HG02884 (cell line): ENCODE results near the gene C17orf113.
"Not testable (repeated sequence)": the region's sequence is repeated elsewhere in the genome, so short reads cannot be mapped to it uniquely, and the experiment has no call there.

ENCODE experiments used
- ATAC-seq: cut with Tn5 transposase; IDR thresholded peaks from one replicate; pipeline ENCODE4 v1.9.1; 2021; ENCODE audit warnings: mild to moderate bottlenecking, moderate library complexity; ENCODE audit not compliant: unreplicated experiment

Gene C17orf113

GRCh38 chr17:42042598-42043319 lies 7.6 kb downstream of the C17orf113 start:
- ATAC-seq: no peak

- ATAC-seq: no peak
These were observed 8.8 kb downstream of the C17orf113 start for GRCh38 chr17:42041619-42042018.

- no peak for ATAC-seq
These were observed 9.6 kb downstream of the C17orf113 start for GRCh38 chr17:42040818-42041217.

DNA sequence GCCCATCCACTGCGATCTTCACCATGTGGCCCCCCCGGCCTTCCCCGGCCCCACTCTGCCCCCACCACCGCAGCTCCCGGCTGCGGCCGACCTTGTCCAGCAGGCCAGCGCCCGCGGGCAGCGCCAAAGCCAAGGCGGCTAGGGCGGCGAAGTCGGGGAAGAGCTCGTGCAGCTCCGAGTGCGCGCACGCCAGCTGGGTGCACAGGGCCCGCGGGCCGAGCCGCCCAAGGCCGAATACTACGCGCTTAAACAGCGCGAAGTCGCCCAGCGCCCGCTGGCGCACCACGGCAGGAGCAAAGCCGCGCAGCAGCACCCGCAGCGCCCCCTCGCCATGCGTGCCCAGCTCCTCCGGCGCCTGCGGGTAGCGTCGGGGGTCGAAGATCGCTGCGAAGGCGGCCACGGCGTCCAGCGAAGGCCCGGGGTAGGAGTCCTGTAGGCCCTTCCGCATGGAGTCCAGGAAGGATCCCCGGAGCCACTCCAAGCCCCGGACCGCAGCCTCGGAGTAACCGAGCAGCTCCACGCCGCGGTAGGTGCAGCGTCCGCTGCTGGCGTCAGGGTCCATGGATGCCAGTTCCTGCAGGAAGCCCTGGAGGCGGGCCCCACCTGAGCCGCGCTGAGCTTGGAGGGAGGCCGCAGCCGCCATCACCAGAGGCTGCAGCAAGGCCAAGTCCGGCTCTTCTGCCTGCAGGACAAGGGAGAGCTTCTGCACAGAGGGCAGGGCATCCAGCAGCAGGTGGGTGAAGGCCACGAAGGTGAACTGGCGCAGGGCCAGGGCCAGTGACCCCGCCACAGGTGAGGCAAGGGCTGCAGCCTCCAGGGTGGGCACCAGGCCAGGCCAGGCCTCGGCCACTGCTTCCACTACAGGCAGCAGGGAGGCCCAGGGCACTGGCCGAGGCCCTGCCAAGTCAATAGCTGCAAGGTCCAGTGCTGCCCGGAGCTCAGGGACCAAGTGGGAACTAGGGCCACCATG lies 10.3 kb downstream of the C17orf113 start:
- ATAC-seq: no peak

- ATAC-seq: no peak
These were observed 12.0 kb downstream of the C17orf113 start for GRCh38 chr17:42038221-42038973.

- no peak for ATAC-seq
These were observed 16.3 kb downstream of the C17orf113 start for GRCh38 chr17:42034059-42034458.

DNA sequence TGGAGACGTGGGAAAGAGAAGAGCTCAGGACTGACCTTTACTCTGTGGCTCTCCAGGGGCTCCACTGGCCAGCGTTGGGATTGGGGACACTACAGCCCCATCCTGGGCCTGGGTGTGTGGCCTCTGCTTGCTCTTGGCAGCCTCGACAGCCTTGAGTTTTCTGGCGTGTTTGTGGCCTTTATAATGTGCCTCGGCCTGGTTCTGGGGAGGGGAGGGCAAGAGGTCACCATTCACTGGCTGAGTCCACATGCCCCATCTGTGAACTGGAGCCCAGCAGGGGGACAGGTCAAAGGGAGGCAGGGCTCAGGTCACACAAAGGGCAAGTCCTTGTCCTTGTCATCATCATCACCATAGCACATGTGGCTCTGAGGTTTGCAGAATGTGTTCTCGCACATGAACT lies 18.8 kb downstream of the C17orf113 start:
- ATAC-seq: no peak

GRCh38 chr17:42028791-42029127 lies 21.6 kb downstream of the C17orf113 start:
- ATAC-seq: no peak

DNA sequence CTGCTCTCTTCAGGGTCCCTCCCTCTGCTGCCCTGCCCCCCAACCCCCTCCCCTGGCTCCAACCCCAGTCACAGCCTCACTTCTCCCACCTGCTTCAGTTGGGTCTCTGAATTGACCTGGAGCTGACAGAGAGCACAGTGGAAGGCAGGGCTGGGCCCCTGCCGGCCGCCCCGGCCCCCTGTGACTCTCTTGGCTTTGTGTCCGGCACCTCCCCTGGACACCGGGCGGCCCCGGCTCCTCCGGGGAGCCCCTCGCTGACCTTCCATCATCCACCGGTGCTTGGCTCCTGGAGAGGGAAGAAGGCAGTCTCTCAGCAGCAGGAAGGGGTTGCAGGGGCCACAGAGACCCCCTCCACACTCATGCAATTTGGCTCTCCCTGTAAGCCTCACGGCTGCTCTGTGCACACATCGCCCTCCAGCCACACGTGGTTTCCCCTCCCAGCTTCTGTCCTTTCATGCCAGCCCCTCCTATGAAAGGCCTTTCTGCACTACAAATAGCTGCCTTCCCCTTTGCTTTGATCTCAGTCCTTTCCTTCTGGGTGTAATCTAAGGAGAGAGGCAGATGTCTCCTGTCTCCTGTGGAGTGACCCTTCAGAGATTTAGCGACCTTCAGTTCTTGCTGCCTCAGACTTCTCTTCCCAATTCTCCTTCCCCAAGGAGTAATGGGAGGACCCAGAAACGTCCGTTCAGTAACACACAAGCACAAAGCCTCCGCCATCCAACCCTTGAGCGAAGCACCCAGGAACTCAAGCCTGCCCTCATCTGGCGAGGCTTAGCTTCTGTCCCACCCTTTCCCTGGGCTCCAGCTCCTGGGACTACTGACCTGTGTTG lies 22.2 kb downstream of the C17orf113 start:
- no peak for ATAC-seq

DNA sequence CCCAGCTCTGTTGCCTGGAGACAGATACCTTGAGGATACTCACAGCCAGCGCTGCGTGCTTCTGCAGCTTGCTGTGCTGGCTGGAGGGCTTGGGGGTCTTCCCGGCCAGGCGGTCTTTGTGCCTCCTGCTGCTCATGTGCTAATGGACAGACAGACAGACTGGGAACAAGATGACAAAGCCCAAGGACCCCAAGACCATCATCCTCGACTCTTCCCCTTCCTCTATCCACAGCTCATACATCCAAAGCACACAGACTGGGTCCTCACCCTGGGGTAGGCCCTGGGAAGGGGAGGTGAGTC lies 22.9 kb downstream of the C17orf113 start:
- no peak for ATAC-seq

DNA sequence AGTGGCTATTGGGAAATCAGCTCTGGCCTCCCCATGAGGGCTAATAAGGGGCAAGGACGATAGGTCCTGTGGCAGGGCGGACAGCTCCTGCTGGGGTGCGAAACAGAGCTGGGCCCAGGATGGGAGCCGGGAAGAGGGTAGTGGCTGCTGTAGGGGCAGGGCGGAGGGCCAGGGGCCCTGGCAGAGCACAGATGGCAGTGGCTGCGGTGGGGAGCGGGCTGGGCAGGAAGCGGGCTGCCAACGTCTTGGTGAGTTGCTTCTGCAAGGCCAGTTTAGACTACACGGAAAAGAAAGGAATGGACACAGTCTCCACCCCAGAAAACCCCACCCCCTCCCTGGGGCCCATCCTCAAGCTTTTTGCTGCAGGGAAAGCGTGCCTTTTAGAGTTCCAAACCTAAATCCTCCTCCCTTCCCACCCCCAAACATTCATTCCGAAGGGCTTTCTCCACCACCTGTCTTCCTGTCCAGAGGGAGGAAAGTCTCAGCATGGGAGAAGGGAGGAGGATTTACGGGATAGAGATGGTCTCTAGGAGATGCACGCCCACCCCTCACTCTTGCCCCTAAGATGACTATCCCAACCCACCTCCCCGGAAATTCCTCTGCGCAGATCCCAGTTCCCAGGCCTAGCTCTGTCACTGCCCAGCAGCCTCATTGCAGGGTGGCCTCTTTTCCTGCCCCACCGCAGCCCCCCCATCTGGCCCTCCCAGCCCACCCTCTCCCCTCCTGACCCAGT lies 23.4 kb downstream of the C17orf113 start:
- ATAC-seq: no peak

GRCh38 chr17:42025936-42026335 lies 24.5 kb downstream of the C17orf113 start:
- ATAC-seq: no peak

DNA sequence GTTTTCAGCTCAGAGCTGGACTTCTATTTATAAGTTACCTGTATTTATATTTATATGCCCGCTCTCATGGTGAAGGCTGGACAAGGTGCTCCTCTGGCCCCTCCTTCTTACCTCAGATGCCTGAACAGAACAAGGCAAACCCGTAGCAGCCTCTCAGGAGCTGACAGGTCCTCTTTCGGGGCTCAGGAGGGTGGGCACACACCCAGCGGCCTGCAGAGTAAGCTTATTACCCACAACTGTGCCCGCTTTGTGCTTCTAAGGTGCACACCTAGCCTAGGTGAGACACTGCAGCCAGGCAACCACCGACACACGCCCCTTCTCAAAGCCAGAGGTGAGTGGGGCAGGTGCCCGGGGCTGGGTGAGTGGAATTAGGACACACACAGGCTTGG lies 25.2 kb downstream of the C17orf113 start:
- no peak for ATAC-seq

GRCh38 chr17:42023524-42024349 lies 26.7 kb downstream of the C17orf113 start:
- no peak for ATAC-seq

DNA sequence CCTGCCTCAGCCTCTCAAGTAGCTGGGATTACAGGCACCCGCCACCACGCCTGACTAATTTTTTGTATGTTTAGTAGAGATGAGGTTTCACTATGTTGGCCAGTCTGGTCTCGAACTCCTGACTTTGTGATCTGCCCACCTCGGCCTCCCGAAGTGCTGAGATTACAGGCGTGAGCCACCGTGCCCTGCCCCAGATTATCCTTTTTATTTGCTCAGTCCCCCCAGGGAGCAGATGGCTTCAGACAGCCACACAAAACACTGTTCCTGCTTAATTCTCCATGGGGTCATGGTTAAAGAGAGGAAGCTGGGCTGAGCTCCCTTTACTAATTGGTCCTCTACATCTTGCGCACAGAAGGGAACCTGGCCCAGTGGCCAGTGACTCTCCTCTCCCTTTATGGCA lies 29.6 kb downstream of the C17orf113 start:
- not testable (repeated sequence) for ATAC-seq

- ATAC-seq: no peak
These were observed 30.6 kb downstream of the C17orf113 start, which contains the start of gene NKIRAS2 for GRCh38 chr17:42019509-42020404. NKIRAS2 (plus strand) TSS chr17:42020090; CDS start chr17:42021578, 1,488 bp downstream.

DNA sequence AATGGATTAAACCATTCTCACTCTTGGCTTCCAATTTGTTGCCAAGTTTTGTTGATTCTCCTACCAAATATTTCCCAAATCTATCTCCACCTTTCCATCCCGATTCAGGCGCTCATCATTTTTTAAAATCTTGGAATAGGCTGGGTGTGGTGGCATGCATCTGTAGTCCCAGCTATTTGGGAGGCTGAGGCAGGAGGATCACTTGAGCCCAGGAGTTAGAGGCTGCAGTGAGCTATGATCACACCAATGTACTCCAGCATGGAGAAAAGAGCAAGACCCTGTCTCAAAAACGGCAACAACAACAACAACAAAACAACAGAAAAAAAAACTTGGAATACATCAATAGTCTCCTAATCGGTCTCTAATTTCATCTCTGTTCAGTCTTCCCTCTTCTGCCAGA lies 31.4 kb downstream of the C17orf113 start:
- no peak for ATAC-seq

- no peak for ATAC-seq
These were observed 32.1 kb downstream of the C17orf113 start for GRCh38 chr17:42018339-42018738.
